GM23248 (cell line): ENCODE data around the gene TNS3. TPM values are rescaled to one million over a fixed set of nuclear protein-coding genes. Genes with fewer than 3 reads are reported as not detected.

Source experiments
- DNase-seq: peaks from one replicate; pipeline ENCODE4 v3.0.0-alpha.2; 2015
- H2AFZ ChIP-seq: fragments of 200-600 bp; sonication (generic); 2 replicates; pipeline ENCODE4 v1.6.1; 2016; ENCODE audit warnings: antibody characterized with exemption
- H3F3A ChIP-seq: fragments of 200-600 bp; sonication (generic); 2 replicates; pipeline ENCODE4 v1.6.1; 2016; ENCODE audit warnings: mild to moderate bottlenecking, antibody characterized with exemption, mixed run types; ENCODE audit not compliant: insufficient read depth
- H3K27ac ChIP-seq: fragments of 200-600 bp; sonication (generic); 2 replicates; pipeline ENCODE4 v1.5.1; 2016; ENCODE audit warnings: mild to moderate bottlenecking
- H3K27me3 ChIP-seq: fragments of 200-600 bp; sonication (generic); replicated peaks from 2 replicates; pipeline ENCODE4 v1.6.1; 2016; ENCODE audit warnings: mild to moderate bottlenecking; ENCODE audit not compliant: insufficient read depth
- H3K36me3 ChIP-seq: fragments of 200-600 bp; sonication (generic); 2 replicates; pipeline ENCODE4 v1.6.1; 2016; ENCODE audit warnings: low read depth, mild to moderate bottlenecking
- H3K4me1 ChIP-seq: fragments of 200-600 bp; sonication (generic); 2 replicates; pipeline ENCODE4 v1.6.1; 2016; ENCODE audit warnings: mild to moderate bottlenecking; ENCODE audit not compliant: insufficient read depth
- H3K4me2 ChIP-seq: fragments of 200-600 bp; sonication (generic); one replicate; pipeline ENCODE4 v1.6.1; 2016; ENCODE audit warnings: mild to moderate bottlenecking; ENCODE audit not compliant: unreplicated experiment
- H3K4me3 ChIP-seq: fragments of 200-600 bp; sonication (generic); 2 replicates; pipeline ENCODE4 v1.5.1; 2016; ENCODE audit warnings: mild to moderate bottlenecking
- H3K79me2 ChIP-seq: fragments of 200-600 bp; sonication (generic); 2 replicates; pipeline ENCODE4 v1.6.1; 2016; ENCODE audit warnings: mild to moderate bottlenecking; ENCODE audit not compliant: insufficient read depth
- H3K9ac ChIP-seq: fragments of 200-600 bp; sonication (generic); 2 replicates; pipeline ENCODE4 v1.6.1; 2016; ENCODE audit warnings: mild to moderate bottlenecking
- H3K9me2 ChIP-seq: fragments of 200-600 bp; sonication (generic); 2 replicates; pipeline ENCODE4 v1.6.1; 2016; ENCODE audit warnings: mixed run types, mild to moderate bottlenecking, moderate library complexity; ENCODE audit not compliant: insufficient read depth
- H3K9me3 ChIP-seq: fragments of 200-600 bp; sonication (generic); one replicate; pipeline ENCODE4 v1.6.1; 2017; ENCODE audit warnings: low read depth
- H4K20me1 ChIP-seq: fragments of 200-600 bp; sonication (generic); 2 replicates; pipeline ENCODE4 v1.6.0; 2016; ENCODE audit not compliant: insufficient read depth
- EZH2 ChIP-seq: fragments of 200-600 bp; sonication (generic); IDR thresholded peaks from 2 replicates; pipeline ENCODE4 v1.6.1; 2018; ENCODE audit warnings: antibody characterized with exemption, mild to moderate bottlenecking; ENCODE audit not compliant: insufficient read depth, poor library complexity, severe bottlenecking
- EZH2phosphoT487 ChIP-seq: fragments of 200-600 bp; sonication (generic); IDR thresholded peaks from 2 replicates; pipeline ENCODE4 v1.6.1; 2018; ENCODE audit warnings: antibody characterized with exemption, moderate library complexity, mild to moderate bottlenecking, low read depth; ENCODE audit not compliant: insufficient read depth
- WGBS, 2 experiments: methylation state at CpG; one replicate each; pipeline ENCODE4 v1.1.6; 2015 to 2017; ENCODE audit warnings: low lambda C conversion rate in 2 of 2, low coverage in 1 of 2; ENCODE audit errors: missing lambda C conversion rate in 2 of 2; 5-methylcytosine and 5-hydroxymethylcytosine counted together
- in situ Hi-C: fragments of 300-500 bp; cut with MboI; formaldehyde crosslinking; loops from 2 replicates; pipeline ENCODE4 v1.15.0; 2020
- polyA plus RNA-seq: library from polyadenylated mRNA; unstranded; fragments of >200 nt; fragmentation: Nextera tagmentation; extraction: Ambion mirVana; gene quantifications from 2 replicates; pipeline ENCODE4 v1.2.1, GENCODE V29; 2016
- total RNA-seq: library from RNA; depleted of rRNA; stranded (reverse); fragments of >200 nt; shearing (Covaris generic); gene quantifications from 2 replicates; pipeline ENCODE4 v1.2.3, GENCODE V29; 2014; rRNA removed

Gene TNS3
- total RNA-seq: 47.0 and 48.1 TPM in 2 replicates
- polyA plus RNA-seq: 17.2 and 18.6 TPM in 2 replicates

DNA sequence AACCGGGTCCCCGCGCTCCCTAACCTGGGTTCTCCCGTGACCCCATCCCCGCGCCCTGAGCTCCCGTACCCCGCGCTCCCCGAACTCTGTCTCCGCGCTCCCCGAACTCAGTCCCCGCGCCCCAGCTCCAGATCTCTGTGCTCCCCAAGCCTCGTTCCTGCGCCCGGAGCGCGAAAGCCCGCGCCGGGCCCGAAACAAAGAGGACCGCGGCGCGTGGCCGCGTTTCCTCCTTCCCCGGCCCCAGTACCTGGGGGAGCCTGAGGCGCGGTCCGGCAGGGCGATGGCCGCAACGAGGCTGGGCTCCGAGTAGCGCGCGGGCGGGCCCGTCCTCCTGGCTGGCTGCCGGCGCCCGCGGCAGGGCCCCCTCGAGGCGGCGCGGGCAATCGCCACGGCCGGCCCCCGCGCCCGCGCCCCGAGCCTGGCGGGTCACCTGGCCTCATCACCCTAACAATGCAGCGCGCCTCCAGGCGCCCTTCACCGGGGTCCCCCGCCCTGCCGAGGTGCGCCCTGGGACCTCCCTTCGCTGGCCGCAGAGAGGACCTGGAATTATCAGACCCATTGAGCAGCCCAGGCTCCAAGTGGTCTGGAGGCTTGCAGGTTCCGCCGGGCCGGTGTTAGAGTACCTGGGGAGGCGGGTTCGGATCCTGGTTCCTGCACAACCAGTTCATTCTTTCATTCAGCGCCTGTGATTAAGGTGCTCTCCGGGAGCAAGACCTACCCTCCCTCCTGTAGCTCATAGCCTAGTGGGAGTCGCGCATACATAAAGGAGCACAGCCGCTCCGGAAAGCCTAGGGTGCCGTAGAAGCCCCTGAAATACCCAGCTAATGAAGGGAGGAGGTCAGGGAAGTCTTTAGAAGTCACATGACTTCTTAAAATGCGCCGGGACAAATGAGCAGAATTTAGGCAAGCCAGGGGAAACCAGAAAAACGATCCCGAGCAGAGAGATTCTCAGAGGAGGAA lies at the start of gene TNS3:
TSS of gene TNS3 (minus strand) at position 308 of the 960 bp plus-strand sequence. CDS start 142,475 bp downstream, outside the sequence.
- 5% methylated on average over 57 to 83 of the region's 85 CpGs for WGBS, 2 experiments
- Histone ChIP-seq H2AFZ (peak within 1 kb of the TSS; percentile 74), H3K9me2 (no peaks in the 10 kb centered on the region), H3K36me3 (no peaks in the 10 kb centered on the region), H3K4me3 (peak within 1 kb of the TSS; percentile 86), H3K27me3 (no peaks in the 10 kb centered on the region), H3K27ac (no peak within 1 kb of the TSS), H3K9me3 (no peaks in the 10 kb centered on the region), H3K79me2 (peaks cover 42% of the 10 kb centered on the region), H4K20me1 (no peaks in the 10 kb centered on the region), H3F3A (peaks cover 12% of the 10 kb centered on the region; the same call in 1 of the 2 replicates), H3K9ac (peak within 1 kb of the TSS; percentile 95), H3K4me1 (peaks cover 29% of the 10 kb centered on the region), H3K4me2 (peak within 1 kb of the TSS; percentile 86)
- in situ Hi-C loops: no loop called here
- no peak for TF ChIP-seq EZH2phosphoT487
- TF ChIP-seq EZH2: no peak
- peak; percentile 74 for DNase-seq

GRCh38 chr7:47631711-47632110 lies 49.8 kb upstream of the TNS3 start:
- H3K4me3 ChIP-seq: no peak overlapping the region
- H2AFZ ChIP-seq: no peak overlapping the region
- no peaks in the 10 kb centered on the region for H3K27me3 ChIP-seq
- no peak overlapping the region for H3K4me2 ChIP-seq
- TF ChIP-seq EZH2phosphoT487 (no peak), EZH2 (no peak)
- H3K9me3 ChIP-seq: no peaks in the 10 kb centered on the region
- in situ Hi-C loops: no loop called here
- no peak for DNase-seq
- no peak overlapping the region for H3K27ac ChIP-seq
- WGBS, 2 experiments: 92 to 93% methylated on average over 12 to 13 of the region's 13 CpGs
- H3K9ac ChIP-seq: no peak overlapping the region
- H3K4me1 ChIP-seq: peaks cover 9% of the 10 kb centered on the region; the same call in 1 of the 2 replicates
- no peaks in the 10 kb centered on the region for H3K79me2 ChIP-seq
- H3F3A ChIP-seq: 0 out of 2 replicates have a peak, but pooled peaks cover 6% of the 10 kb centered on the region
- no peaks in the 10 kb centered on the region for H4K20me1 ChIP-seq
- H3K9me2 ChIP-seq: no peaks in the 10 kb centered on the region
- no peaks in the 10 kb centered on the region for H3K36me3 ChIP-seq

DNA sequence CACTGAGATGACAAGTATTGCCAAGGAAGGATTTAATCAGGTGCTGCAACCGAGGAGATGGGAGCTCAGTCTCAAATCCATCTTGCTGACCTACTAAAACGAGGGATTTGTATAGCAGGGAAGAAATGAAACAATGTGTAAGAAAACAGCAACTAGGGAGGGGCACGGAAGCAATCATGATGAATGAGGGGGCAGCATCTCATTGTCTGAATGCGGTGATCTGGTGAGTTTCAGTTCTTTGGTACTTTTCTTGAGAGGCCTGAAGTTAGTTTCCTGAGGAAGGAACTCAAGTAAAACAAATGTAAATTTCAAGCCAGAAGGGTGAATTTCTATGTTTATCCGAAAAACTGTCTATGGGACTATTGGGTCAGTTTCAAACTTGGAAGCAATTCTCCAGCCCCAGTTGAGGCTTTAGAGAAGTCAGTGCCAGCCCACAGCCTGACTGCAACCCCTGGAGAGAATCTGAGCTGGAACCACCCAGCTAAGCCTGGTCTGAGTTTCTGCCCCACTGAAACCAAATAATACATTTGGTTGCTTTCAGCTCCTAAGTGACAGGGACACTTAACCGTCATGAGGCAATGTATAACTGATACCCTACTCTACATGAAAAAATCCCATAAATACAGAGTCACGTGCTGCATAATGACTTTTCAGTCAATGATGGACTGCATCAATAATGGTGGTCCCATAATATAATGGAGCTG lies 45.8 kb upstream of the TNS3 start:
- Histone ChIP-seq H3K9ac (no peak overlapping the region), H3K4me3 (no peak overlapping the region), H4K20me1 (no peaks in the 10 kb centered on the region), H3K36me3 (no peaks in the 10 kb centered on the region), H3K27ac (no peak overlapping the region), H3K9me2 (no peaks in the 10 kb centered on the region), H3K79me2 (no peaks in the 10 kb centered on the region), H3K4me2 (no peak overlapping the region), H3K27me3 (no peaks in the 10 kb centered on the region), H3F3A (peaks cover 10% of the 10 kb centered on the region; the same call in 1 of the 2 replicates), H3K9me3 (no peaks in the 10 kb centered on the region), H3K4me1 (peaks cover 11% of the 10 kb centered on the region), H2AFZ (no peak overlapping the region)
- in situ Hi-C loops: no loop called here
- WGBS, 2 experiments: 77 to 79% methylated on average over 7 of the region's 7 CpGs
- no peak for DNase-seq
- TF ChIP-seq EZH2phosphoT487: no peak
- no peak for TF ChIP-seq EZH2
